Left colon (tissue), 2 donors: ENCODE data around the gene WIPF2. TPM values are rescaled to one million over a fixed set of nuclear protein-coding genes. Genes with fewer than 3 reads are reported as not detected.
"Not testable (repeated sequence)": the region's sequence is repeated elsewhere in the genome, so short reads cannot be mapped to it uniquely, and the experiment has no call there.

ENCODE experiments used
- ATAC-seq: fragments of 200-7000 bp; cut with Tn5 transposase; one replicate; pipeline ENCODE4 v1.9.1; 2020; ENCODE audit warnings: mild to moderate bottlenecking, moderate library complexity
- DNase-seq, 2 donors: peaks; one replicate each; pipeline ENCODE4 v3.0.0-alpha.2; 2020
- intact Hi-C, 2 donors: fragments of 100-400 bp; cut with DNase I in 1 of 2; cut with micrococcal nuclease in 1 of 2; formaldehyde crosslinking; loops; one replicate each; pipeline versions ENCODE4 v1.11.2 to v1.14.0; 2022; cut with DNase I, micrococcal nuclease
- total RNA-seq, 2 donors: library from RNA; stranded (reverse); fragmentation: NEBNext Ultra II Directional; extraction: Animal tissue kit (Norgen Biotek cat#: 25700); gene quantifications; one replicate each; pipeline ENCODE4 v1.2.1, GENCODE V29; 2021
- donor health status: DM: no; HTN: no; CAD: no.
- donor health status: DM: yes; HTN: yes; CAD: no.

The WIPF2 gene
- total RNA-seq, 2 donors from 2014 or later, result 43.6 to 53.6 TPM

- no peak for ATAC-seq
- intact Hi-C loops, result no loop called here
- DNase-seq, result no peak
Measured at GRCh38 chr17:40188694-40189093, 30.4 kb upstream of the WIPF2 start.

- DNase-seq (no peak), ATAC-seq (no peak)
- intact Hi-C loops, result loop anchor here in 1 of 2 donors (10.0 kb wide), 1 partner anchor 164 kb away; no protein-coding TSS in a partner anchor
Measured at GRCh38 chr17:40190197-40191021, 28.7 kb upstream of the WIPF2 start.

- intact Hi-C loops, result loop anchor here in 1 of 2 donors (10.0 kb wide), 1 partner anchor 163 kb away; no protein-coding TSS in a partner anchor
- ATAC-seq (peak; percentile 23), DNase-seq (peak; percentile 53 to 72)
Measured at GRCh38 chr17:40191237-40192208, 27.6 kb upstream of the WIPF2 start.

DNA sequence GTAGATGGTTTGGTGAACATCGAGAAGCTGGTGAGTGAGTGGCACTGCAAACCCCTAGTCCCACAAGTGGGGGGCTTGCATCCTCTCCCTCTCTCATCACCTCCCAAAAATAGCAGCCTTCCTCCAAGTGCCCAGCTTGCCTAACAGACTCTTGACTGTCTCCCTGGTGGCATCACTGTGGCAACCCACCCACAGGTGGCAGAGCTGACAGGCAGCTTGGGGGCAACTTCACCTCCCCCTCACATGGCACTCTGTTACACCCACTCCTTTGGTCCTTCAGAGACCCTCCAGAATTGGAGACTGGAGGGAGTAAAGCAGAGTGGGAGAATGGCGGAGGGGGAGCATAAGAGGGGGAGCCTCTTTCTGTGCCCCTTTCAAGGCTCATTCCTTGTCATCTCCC is 26.1 kb upstream of the WIPF2 start:
- DNase-seq, result no peak
- ATAC-seq, result no peak
- intact Hi-C loops, result loop anchor here in 1 of 2 donors (10.0 kb wide), 1 partner anchor 162 kb away; no protein-coding TSS in a partner anchor

GRCh38 chr17:40194821-40195220 is 24.3 kb upstream of the WIPF2 start:
- DNase-seq (no peak), ATAC-seq (peak; percentile 18)
- intact Hi-C loops, result loop anchor here in 1 of 2 donors (10.0 kb wide), 1 partner anchor 160 kb away; no protein-coding TSS in a partner anchor

DNA sequence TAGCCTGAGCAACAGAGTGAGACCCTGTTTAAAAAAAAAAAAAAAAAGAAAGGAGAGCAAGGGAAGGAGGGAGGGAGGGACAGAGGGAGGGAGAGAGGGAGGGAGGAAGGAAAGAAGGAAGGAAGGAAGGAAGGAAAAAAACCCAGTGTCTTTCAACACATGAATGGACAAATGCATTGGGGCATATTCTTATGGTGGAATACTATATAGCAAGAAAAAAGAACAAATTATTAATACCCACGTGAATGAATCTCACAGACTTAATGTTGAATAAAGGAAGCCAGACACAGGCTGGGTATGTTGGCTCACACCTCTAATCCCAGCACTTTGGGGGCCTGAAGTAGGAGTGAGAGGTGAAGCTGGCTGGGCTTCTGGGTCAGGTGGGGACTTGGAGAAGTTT is 21.6 kb upstream of the WIPF2 start:
- DNase-seq (no peak), ATAC-seq (no peak)
- intact Hi-C loops, result loop anchor here in 1 of 2 donors (10.0 kb wide), 1 partner anchor 157 kb away; no protein-coding TSS in a partner anchor

DNA sequence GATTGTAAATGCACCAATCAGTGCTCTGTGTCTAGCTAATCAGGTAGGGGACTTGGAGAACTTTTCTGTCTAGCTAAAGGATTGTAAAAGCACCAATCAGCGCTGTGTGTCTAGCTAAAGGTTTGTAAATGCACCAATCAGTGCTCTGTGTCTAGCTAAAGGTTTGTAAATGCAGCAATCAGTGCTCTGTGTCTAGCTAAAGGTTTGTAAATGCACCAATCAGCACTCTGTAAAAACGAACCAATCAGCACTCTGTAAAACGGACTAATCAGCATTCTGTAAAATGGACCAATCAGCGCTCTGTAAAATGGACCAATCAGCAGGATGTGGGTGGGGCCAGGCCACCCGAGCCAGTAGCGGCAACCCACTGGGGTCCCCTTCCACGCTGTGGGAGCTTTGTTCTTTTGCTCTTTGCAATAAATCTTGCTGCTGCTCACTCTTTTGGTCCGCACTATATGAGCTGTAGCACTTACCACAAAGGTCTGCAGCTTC is 21.1 kb upstream of the WIPF2 start:
- intact Hi-C loops, result loop anchor here in 1 of 2 donors (10.0 kb wide), 1 partner anchor 157 kb away; no protein-coding TSS in a partner anchor
- ATAC-seq, DNase-seq: not testable (repeated sequence)

DNA sequence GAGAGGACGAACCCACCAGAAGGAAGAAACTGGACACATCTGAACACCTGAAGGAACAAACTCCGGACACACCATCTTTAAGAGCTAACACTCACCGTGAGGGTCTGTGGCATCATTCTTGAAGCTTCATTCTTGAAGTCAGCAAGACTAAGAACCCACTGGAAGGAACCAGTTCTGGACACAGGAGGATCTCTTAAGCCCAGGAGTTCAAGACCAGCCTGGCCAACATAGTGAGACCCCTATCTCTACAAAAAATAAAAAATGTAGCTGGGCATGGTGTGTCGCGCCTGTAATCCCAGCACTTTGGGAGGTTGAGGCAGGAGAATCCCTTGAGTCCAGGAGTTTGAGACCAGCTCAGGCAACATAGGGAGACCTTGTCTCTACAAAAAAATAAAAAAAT is 20.5 kb upstream of the WIPF2 start:
- no peak for DNase-seq
- intact Hi-C loops, result loop anchor here in 1 of 2 donors (10.0 kb wide), 1 partner anchor 156 kb away; no protein-coding TSS in a partner anchor
- ATAC-seq, result no peak

DNA sequence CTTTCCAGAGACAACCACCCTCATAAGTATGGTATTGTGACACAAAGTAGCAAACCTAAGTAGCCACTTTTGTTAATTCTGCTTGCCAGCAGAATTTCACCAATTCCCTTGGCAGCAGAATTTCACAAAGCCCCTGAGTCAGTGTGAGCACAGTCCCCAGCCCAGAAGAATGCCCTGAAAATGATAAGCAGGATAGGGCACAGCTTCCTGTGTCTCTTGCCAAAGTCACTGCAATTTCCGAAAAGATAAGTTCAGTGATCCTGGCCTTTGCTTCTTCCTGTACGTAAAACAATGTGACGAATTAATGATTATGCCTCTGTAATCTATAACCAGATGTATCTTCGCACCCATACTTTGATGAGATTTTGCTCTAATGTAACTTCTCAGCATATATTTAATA is 16.0 kb upstream of the WIPF2 start:
- ATAC-seq, result peak; percentile 71
- intact Hi-C loops, result loop anchor here in 1 of 2 donors (5.0 kb wide), 1 partner anchor 89 kb away; no protein-coding TSS in a partner anchor
- no peak for DNase-seq

DNA sequence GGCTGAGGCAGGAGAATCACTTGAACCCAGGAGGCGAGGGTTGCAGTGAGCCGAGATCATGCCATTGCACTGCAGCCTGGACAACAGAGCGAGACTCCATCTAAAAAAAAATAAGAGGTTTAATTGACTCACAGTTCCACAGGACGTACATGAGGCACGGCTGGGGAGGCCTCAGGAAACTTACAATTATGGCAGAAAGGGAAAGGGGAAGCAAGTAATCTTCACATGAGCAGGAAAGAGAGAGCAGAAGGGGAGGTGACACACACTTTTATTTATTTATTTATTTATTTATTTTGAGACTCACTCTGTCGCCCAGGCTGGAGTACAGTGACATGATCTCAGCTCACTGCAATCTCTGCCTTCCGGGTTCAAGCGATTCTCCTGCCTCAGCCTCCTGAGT is 12.9 kb upstream of the WIPF2 start:
- ATAC-seq, DNase-seq, intact Hi-C loops: not testable (repeated sequence)

- intact Hi-C loops, result no loop called here
- ATAC-seq (no peak), DNase-seq (no peak)
Measured at GRCh38 chr17:40209404-40210093, 9.6 kb upstream of the WIPF2 start.

GRCh38 chr17:40213914-40214313 is 5.2 kb upstream of the WIPF2 start:
- intact Hi-C loops, DNase-seq, ATAC-seq: not testable (repeated sequence)

GRCh38 chr17:40218006-40218739 is 931 bp upstream of the WIPF2 start:
- intact Hi-C loops, result no loop called here
- DNase-seq (no peak), ATAC-seq (no peak)

DNA sequence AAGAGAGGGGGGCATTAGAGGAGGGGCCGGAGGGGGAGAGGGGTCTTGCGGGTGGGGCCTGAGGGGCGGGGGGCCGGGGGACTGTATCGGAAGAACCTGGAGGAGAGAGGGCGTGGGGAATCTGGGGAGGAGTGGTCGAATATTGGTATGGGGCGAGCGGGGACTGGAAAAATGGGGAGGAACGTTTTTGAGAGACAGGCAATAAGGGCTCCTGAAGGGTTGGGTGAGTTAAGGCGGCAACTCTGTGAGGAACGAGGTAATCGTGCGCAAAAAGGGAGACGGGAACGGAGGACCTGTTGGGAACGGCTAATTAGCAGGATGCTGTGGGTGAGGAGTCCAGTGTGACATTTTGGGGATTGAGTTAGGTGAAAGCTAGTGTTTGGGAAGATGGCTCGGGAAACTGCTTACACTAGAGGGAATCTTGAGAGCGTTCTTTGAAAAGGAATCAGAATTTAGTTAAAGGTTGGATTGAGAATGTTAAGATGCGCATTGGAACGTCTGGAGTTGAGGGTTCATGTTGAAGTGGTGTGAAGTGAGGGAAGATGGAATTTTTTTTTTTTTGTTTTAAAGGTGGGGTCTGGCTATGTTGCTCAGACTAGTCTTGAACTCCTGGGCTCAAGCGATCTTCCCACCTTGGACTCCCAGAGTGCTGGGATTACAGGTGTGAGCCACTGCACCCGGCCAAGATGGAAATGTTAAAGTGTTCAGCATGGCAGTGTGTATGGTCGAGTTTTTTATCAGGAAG is 662 bp downstream of the WIPF2 start:
- DNase-seq (peak in 1 of 2 donors; percentile 36), ATAC-seq (peak; percentile 53)
- intact Hi-C loops, result no loop called here

DNA sequence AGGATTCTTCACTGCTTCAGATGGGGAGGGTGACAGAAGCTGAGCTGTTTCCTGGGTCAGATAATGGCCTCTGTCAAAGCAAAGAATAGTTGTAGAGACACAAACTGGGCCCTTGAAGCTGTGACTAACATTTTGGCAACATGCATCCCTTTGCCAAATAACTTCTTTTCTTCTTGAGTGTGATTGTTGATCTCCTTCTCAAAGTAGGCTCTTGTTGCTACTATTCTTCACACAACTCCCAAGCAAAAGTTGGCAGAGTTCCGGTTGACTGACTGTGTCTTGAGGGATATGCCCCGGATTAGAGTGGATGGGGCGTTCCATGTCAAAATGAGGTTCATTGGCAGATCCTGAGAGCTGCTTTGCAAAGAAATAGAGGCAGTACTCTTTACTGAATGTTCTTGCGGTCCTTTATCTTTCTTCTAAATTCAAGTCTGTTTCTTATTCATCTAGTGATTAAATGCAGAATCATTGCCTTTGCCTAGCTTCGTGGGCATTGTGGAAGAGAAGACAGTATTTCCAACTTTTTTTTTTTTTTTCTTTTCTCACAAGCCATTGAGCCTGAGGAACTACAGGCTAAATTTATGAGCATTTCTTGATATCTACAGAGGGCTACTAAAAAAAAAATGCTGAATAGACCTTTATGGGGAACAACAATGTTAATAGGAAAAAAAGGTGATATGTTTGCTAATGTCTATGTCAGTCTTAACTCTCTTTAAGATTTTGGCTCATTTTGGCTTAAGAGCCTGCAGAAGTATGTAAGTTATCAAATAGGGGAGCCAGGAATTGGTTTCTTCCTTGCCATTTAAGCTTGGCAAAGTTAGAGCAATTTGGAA is 5.8 kb downstream of the WIPF2 start:
- intact Hi-C loops, result no loop called here
- DNase-seq (no peak), ATAC-seq (no peak)

- intact Hi-C loops, ATAC-seq, DNase-seq: not testable (repeated sequence)
Measured at GRCh38 chr17:40229146-40229545, 10.0 kb downstream of the WIPF2 start.
